ENCODE data around the gene WDR64.

DNA sequence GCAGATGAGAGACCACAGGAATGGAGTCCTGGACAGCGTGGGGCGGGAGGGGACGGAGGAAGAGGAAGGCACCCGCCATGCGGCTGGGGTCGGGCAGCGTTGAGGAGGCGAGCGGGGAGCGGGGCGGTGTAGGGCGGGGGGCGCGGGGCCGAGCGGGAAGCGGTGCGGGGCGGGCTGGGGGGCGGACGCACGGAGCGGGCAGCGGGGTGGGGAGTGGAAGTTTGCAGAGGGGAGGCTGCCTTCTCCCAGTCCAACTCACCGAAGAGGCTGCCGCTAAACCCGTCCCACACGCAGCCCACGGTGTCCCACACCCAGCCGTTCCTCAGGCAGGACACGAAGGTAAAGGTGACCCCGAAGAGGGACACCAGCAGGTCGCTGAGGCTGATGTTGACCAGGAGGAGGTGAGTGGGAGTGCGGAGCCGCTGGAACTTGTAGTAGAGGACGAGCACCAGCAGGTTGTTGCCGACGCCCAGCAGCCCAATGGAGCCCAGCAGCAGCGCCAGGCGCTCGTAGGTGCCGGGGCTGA, 12.4 kb upstream of the WDR64 start:
- TF ChIP-seq EZH2phosphoT487 (IDR thresholded peaks at IDR 0.05; ENCODE audit: unreplicated experiment) = no peak
- TF ChIP-seq, protein P1, sequence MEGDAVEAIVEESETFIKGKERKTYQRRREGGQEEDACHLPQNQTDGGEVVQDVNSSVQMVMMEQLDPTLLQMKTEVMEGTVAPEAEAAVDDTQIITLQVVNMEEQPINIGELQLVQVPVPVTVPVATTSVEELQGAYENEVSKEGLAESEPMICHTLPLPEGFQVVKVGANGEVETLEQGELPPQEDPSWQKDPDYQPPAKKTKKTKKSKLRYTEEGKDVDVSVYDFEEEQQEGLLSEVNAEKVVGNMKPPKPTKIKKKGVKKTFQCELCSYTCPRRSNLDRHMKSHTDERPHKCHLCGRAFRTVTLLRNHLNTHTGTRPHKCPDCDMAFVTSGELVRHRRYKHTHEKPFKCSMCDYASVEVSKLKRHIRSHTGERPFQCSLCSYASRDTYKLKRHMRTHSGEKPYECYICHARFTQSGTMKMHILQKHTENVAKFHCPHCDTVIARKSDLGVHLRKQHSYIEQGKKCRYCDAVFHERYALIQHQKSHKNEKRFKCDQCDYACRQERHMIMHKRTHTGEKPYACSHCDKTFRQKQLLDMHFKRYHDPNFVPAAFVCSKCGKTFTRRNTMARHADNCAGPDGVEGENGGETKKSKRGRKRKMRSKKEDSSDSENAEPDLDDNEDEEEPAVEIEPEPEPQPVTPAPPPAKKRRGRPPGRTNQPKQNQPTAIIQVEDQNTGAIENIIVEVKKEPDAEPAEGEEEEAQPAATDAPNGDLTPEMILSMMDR (conservative IDR thresholded peaks at IDR 0.05; ENCODE audit: low read depth in 2 of 2) = no peak
- no peak for TF ChIP-seq ZNF331 (CRISPR knock-in tag; IDR thresholded peaks at IDR 0.05; ENCODE audit: low read depth)
- TF ChIP-seq CREB1 (CRISPR knock-in tag; IDR thresholded peaks at IDR 0.05; ENCODE audit: low read depth) = no peak
- TF ChIP-seq ZNF114 (CRISPR knock-in tag; IDR thresholded peaks at IDR 0.05) = no peak
- no peak for TF ChIP-seq EZH2 (IDR thresholded peaks at IDR 0.05; ENCODE audit: low read depth, unreplicated experiment)
- TF ChIP-seq, protein P2, sequence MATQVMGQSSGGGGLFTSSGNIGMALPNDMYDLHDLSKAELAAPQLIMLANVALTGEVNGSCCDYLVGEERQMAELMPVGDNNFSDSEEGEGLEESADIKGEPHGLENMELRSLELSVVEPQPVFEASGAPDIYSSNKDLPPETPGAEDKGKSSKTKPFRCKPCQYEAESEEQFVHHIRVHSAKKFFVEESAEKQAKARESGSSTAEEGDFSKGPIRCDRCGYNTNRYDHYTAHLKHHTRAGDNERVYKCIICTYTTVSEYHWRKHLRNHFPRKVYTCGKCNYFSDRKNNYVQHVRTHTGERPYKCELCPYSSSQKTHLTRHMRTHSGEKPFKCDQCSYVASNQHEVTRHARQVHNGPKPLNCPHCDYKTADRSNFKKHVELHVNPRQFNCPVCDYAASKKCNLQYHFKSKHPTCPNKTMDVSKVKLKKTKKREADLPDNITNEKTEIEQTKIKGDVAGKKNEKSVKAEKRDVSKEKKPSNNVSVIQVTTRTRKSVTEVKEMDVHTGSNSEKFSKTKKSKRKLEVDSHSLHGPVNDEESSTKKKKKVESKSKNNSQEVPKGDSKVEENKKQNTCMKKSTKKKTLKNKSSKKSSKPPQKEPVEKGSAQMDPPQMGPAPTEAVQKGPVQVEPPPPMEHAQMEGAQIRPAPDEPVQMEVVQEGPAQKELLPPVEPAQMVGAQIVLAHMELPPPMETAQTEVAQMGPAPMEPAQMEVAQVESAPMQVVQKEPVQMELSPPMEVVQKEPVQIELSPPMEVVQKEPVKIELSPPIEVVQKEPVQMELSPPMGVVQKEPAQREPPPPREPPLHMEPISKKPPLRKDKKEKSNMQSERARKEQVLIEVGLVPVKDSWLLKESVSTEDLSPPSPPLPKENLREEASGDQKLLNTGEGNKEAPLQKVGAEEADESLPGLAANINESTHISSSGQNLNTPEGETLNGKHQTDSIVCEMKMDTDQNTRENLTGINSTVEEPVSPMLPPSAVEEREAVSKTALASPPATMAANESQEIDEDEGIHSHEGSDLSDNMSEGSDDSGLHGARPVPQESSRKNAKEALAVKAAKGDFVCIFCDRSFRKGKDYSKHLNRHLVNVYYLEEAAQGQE (IDR thresholded peaks at IDR 0.05; ENCODE audit: unreplicated experiment) = no peak
- TF ChIP-seq POLR2AphosphoS5 (IDR thresholded peaks at IDR 0.05; ENCODE audit: low read depth) = no peak
- TF ChIP-seq, protein P3, sequence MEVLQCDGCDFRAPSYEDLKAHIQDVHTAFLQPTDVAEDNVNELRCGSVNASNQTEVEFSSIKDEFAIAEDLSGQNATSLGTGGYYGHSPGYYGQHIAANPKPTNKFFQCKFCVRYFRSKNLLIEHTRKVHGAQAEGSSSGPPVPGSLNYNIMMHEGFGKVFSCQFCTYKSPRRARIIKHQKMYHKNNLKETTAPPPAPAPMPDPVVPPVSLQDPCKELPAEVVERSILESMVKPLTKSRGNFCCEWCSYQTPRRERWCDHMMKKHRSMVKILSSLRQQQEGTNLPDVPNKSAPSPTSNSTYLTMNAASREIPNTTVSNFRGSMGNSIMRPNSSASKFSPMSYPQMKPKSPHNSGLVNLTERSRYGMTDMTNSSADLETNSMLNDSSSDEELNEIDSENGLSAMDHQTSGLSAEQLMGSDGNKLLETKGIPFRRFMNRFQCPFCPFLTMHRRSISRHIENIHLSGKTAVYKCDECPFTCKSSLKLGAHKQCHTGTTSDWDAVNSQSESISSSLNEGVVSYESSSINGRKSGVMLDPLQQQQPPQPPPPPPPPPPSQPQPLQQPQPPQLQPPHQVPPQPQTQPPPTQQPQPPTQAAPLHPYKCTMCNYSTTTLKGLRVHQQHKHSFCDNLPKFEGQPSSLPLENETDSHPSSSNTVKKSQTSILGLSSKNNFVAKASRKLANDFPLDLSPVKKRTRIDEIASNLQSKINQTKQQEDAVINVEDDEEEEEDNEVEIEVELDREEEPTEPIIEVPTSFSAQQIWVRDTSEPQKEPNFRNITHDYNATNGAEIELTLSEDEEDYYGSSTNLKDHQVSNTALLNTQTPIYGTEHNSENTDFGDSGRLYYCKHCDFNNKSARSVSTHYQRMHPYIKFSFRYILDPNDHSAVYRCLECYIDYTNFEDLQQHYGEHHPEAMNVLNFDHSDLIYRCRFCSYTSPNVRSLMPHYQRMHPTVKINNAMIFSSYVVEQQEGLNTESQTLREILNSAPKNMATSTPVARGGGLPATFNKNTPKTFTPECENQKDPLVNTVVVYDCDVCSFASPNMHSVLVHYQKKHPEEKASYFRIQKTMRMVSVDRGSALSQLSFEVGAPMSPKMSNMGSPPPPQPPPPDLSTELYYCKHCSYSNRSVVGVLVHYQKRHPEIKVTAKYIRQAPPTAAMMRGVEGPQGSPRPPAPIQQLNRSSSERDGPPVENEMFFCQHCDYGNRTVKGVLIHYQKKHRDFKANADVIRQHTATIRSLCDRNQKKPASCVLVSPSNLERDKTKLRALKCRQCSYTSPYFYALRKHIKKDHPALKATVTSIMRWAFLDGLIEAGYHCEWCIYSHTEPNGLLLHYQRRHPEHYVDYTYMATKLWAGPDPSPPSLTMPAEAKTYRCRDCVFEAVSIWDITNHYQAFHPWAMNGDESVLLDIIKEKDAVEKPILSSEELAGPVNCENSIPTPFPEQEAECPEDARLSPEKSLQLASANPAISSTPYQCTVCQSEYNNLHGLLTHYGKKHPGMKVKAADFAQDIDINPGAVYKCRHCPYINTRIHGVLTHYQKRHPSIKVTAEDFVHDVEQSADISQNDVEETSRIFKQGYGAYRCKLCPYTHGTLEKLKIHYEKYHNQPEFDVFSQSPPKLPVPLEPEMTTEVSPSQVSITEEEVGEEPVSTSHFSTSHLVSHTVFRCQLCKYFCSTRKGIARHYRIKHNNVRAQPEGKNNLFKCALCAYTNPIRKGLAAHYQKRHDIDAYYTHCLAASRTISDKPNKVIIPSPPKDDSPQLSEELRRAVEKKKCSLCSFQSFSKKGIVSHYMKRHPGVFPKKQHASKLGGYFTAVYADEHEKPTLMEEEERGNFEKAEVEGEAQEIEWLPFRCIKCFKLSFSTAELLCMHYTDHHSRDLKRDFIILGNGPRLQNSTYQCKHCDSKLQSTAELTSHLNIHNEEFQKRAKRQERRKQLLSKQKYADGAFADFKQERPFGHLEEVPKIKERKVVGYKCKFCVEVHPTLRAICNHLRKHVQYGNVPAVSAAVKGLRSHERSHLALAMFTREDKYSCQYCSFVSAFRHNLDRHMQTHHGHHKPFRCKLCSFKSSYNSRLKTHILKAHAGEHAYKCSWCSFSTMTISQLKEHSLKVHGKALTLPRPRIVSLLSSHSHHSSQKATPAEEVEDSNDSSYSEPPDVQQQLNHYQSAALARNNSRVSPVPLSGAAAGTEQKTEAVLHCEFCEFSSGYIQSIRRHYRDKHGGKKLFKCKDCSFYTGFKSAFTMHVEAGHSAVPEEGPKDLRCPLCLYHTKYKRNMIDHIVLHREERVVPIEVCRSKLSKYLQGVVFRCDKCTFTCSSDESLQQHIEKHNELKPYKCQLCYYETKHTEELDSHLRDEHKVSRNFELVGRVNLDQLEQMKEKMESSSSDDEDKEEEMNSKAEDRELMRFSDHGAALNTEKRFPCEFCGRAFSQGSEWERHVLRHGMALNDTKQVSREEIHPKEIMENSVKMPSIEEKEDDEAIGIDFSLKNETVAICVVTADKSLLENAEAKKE (CRISPR knock-in tag; IDR thresholded peaks at IDR 0.05) = no peak
- no peak for TF ChIP-seq STAT1 (IDR thresholded peaks at IDR 0.05; ENCODE audit: unreplicated experiment)
- TF ChIP-seq JUNB (IDR thresholded peaks at IDR 0.05; ENCODE audit: unreplicated experiment) = no peak
- TF ChIP-seq, protein P4, sequence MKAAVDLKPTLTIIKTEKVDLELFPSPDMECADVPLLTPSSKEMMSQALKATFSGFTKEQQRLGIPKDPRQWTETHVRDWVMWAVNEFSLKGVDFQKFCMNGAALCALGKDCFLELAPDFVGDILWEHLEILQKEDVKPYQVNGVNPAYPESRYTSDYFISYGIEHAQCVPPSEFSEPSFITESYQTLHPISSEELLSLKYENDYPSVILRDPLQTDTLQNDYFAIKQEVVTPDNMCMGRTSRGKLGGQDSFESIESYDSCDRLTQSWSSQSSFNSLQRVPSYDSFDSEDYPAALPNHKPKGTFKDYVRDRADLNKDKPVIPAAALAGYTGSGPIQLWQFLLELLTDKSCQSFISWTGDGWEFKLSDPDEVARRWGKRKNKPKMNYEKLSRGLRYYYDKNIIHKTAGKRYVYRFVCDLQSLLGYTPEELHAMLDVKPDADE (IDR thresholded peaks at IDR 0.05) = no peak
- TF ChIP-seq NANOG (IDR thresholded peaks at IDR 0.05; ENCODE audit: borderline replicate concordance) = no peak
